NCI-H460 (cell line): ENCODE results near the gene TIMM21. TPM values are rescaled to one million over a fixed set of nuclear protein-coding genes. Genes with fewer than 3 reads are reported as not detected.

Source experiments
- DNase-seq: peaks from one replicate; pipeline ENCODE4 v3.0.0-alpha.2; 2016; ENCODE audit warnings: low read depth; ENCODE audit errors: extremely low read depth
- total RNA-seq: library from RNA; depleted of rRNA; stranded (reverse); fragments of >200 nt; shearing (Covaris generic); gene quantifications from 2 replicates; pipeline ENCODE4 v1.2.3, GENCODE V29; 2014

Gene TIMM21
- total RNA-seq, 1 experiment from 2014 or later: 43.5 TPM

DNA sequence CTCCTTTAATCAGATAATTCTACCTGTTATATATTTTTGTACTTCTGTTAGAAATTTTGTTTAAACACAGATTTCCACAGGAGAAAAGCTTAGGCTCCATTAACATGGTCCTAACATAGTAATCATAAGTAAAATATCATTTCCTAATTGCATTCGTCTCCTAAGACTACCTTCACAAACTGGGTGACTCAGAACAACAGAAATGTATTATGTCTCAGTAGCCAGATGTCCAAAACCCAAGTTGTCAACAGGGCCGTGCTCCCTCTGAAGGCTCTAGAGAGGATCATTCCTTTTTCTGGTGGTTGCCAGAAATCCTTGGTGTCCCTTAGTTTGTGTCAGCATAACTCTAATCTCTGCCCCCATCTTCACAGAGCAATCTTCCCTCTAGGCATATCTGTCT lies 6.1 kb upstream of the TIMM21 start:
- no peak for DNase-seq

DNA sequence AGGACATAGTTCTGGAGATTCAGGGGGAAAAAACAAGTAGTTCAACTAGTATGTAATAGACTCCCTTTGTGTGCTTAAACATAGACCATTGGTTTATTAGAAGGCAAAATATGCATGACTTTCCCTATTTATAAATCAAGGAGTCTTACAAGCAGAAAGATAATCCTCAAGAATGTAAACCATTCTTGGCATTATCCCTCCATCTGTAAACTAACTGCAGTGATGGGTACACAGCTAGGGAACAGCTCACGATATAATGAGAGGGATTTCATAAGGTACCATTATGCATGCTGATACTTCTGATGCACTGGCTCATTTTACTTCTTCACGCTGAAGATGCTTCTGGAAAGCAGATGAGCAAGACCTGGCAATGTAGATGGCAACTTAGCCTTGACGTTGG lies 1.6 kb upstream of the TIMM21 start:
- DNase-seq: no peak

DNA sequence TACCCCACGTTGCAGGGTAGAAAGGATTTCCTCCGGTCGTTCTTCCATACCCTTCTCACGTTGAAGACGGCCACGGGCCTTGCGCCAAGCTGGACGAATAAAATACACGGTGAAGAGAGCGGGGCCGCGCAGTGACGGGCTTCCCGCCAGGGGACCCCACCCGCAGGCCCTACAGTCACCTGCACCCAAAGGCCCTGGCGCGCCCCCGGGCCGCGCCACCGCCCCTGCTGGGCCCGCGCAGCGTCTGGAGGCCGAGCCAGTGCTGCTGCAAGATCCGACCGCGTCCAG lies 888 bp upstream of the TIMM21 start:
- no peak for DNase-seq

DNA sequence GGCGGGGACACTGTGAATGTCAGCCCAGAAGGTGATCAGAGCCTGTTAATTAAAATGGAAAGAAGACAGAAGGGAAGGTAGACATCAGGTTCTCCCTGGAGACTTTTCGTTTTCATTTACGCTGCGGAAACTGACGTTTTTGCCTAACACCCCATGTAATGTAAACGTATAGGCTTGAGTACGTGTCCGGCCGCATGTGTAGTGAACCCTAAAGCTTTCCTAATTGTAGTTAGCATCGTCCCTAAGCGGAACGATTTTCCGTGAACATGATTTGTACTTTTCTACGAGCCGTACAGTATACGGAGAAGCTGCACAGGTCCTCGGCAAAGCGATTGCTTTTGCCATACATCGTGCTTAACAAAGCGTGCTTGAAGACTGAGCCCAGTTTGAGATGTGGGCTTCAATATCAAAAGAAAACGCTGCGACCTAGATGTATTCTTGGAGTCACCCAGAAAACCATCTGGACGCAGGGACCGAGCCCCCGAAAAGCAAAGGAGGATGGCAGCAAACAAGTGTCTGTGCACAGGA lies 284 bp downstream of the TIMM21 start:
- DNase-seq: no peak

DNA sequence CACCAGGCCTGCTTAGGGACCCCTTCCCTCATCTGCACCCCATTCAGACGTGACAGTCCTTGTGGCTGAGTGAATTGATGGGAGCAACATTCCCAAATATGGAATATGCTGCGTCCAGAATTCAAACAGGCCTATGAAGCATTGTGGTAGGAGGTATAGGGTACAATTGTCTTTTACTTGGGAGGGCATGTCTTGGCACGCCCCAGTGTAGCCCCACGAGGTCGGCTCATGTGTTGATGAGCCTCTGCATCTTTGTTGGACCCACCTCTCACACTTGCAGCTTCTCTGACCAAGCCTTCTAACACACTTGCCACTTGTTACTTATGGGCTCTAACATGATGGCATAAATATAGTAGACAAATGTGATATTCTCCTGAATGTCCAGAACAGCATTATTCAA lies 1.6 kb downstream of the TIMM21 start:
- DNase-seq: no peak

DNA sequence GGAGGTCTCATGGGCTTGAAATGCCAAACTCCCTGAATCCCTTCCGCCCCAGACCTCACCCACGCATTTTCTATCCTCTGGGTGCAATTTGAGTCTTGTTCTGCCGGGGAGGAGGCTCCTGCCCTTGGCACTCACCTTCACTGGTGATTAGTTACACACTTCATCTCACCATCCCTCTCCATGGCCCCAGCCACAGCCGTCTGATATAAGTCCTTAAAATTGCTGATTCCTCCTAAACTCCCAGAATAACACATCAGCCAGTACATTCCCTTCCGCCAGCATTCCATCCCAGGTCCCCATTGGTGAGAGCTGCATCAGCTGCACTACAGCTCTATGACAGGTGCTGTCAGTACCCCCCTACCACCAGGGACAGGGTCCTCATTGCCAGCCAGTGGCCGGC lies 3.9 kb downstream of the TIMM21 start:
- no peak for DNase-seq

DNA sequence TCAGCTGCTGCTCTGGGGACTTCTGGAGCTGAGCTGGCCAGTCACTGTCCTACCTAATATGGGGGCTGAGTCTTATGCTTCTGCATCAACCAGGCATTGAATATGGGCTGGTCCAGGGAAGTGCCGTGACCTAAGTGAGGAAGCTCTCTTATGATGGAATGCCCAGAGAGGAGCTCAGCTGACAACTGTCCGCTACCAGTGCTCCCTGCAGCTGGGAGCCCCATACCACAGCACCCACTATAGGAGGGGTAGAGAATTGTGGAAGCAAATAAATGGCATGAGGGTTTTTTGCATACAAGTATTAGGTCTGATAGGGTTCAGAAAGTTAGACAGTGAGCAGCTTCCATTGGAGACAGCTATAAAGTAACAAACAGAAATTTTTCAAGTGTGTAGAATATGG lies 4.5 kb downstream of the TIMM21 start:
- DNase-seq: no peak

DNA sequence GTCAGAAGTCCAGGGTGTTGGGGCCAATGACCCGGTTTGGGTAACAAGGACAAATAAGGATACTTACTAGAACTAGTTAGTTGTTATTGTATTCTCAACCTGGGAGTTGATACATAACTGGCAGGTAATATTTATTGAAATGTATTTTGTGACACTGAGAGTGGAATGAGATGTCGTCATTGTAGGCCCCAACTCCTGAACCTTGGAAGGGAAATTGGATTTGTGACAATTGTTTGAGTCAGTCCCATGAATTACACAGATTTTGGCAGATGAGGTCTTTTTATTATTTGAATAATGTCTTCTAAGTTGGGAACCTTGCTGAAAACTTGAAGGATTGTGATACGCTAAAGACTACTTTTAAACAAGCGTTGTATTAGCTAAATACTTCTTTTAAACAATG lies 5.1 kb downstream of the TIMM21 start:
- no peak for DNase-seq

DNA sequence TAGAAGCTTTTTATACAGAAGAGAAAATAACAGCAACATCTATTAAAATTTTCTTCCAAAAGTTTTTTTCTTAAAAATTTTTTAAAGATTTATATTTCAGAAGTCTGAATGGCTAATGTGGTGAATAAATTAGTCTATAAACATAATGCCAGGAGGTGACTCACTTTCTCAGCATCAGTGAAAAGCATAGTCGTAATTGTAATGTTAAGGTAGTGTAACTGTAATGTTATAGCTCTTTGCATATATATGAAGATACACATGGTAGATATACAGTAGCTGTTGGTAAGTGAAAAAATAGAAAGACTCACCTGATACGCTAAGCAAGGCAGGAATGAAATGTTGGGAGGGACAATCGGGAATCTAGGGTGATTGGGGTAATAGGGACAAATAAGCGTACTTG lies 5.5 kb downstream of the TIMM21 start:
- no peak for DNase-seq

DNA sequence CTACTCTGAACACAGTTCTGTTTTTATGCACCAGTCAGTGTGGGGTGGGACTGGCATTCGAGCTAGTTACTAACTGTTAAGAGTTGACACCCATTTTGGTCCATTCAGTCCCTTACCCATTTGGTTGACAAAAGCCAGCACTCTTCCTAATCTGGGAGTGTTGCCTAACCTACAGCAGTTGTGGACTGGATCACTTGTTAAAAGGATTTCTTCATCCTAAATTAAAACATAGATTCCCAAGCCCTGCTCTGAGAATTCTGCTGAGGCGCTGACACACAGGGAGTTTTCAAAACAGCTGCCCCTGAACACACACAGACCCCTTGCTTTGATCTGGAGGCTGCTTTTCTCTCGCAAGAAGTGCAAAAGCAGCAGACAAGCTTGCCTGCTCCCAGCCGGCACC lies 6.4 kb downstream of the TIMM21 start:
- DNase-seq: no peak

DNA sequence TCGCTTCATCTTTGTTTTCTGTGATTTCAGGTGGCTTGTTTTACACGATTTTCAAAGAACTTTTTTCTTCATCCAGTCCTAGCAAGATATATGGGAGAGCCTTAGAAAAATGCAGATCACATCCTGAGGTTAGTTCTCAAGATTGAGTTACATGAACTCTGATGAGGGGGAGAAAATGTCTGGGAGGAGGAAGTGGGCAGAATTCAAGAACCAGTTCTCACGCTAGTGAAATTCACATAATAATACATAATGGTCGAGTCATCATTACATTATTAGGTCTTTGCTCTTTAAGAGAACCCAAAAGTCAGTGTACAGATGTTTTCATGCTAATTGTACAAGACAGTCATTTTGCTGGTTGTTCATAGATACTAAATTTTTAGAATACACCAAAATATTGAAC lies 7.0 kb downstream of the TIMM21 start:
- DNase-seq: no peak

DNA sequence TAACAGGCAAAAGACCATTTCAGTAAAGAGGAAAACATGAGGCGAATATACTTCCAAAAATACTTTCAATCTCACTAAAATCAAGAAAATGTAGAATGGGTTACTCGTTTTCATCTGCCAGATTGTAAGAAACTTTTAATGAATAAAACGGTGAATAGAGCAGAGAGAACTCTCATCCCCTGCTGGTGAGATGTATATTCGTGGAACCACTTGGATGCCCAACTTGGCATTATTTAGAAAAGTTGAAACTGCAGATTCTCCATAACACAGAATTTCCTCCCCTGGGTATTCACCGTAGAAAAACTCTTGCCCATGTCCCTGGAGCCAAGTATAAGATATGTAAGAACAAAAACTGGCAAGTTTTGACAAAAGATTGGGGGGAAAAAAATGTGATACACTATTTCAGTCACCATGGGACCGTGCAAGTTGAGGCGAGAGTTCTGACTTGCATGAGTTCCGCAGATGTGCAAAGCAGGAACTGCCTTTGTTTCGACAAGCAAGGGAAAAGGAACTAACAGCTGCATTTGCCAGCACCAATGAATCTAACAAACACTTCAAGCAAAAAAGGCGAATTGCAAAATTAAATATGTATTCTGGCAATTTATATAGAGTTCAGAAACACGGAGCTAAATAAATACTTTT lies 14.8 kb downstream of the TIMM21 start:
- no peak for DNase-seq

DNA sequence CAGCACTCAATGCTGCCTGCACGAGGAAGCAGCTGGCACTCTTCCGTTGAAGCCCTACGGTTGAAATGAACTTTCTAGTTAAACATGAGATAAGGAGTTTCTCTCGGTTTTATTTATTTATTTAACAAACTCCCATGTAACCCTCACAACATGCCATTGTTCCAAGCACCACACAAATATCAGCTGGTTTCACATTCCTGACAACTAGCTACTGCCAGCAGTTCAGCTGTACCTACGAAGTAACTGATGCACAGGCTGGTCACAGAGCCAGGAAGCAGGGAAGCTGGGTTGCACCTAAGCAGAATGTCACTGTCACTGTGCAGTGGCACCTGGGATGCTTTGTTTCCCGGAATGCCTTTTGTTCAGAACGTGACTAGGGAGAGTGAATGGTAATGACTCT lies 18.1 kb downstream of the TIMM21 start:
- no peak for DNase-seq

DNA sequence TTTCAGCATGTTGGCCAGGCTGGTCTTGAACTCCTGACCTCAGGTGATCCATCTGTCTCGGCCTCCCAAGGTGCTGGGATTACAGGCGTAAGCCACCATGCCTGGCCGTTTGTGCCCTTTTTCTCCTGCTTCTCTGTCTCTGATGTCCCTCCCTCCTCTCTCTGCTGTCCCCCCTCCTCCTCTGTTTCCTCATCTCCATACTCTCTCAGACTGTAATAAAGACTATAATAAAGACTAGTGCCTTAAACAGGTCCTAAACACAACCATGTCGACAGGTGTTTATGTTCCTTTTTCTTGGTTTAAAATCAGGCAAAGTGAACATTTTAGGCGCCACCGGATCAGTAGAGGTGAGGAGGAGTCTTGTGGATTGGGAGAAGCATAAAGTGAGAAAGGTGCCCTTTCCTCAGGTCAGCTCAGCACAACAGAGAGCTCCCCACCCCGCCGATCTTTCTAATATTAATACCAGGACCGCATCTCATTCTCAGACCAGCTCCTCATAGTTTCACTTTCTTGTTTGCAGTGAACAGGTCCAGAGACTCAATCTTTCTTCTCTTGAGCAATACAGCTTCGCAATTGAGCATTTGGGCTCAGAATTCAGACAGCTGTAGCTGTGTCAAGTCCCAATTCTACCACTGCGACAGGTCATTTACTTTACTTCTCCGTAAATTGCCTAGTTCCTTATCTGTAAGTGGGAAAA lies 23.7 kb downstream of the TIMM21 start:
- no peak for DNase-seq

DNA sequence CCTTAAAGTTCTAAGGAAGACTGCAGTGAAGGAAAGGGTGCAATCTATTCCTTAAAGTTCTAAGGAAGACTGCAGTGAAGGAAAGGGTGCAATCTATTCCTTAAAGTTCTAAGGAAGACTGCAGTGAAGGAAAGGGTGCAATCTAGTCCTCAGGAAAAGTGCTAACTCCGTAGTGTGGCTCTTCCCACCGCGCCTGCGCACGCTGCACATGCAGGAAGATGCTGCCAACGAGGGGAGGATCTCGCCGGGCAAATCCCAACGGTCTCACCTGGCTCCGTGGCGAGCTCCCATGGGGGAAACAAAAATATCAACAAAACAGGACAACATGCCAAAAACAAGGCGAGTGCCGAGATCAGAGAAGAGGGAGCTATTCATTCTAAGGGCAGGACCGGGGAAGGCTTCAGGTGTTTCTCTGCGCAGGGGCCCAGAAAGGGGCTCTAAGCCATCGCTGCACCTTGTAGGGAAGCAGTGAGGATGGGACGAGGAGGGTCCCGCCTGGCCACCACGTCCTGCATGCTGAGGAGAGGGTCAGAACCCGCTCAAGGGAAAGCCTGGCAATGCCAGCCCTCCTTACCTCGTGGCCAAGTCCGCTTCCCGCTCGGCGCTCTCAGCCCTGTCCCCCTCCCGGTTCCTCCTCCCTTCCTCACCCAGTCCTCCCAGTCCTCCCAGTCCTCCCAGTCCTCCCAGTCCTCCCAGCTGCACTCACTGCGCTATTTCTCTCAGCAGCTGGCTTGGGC lies 24.5 kb downstream of the TIMM21 start:
- DNase-seq: no peak

DNA sequence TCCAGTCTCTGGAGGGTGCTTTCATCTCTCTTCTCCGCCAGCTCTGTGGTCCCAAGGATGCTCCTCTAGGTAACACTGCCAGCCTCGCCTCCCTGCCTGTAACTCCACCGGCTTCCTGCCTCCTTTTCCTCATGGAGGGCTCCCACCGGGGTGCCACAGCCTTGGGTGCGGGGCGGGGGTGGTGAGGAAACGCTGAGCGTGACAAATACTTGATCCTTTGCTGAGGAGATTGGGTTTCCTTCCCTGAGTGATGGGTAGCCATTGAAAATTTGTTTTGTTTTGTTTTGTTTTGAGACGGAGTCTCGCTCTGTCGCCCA lies 25.1 kb downstream of the TIMM21 start:
- no peak for DNase-seq

DNA sequence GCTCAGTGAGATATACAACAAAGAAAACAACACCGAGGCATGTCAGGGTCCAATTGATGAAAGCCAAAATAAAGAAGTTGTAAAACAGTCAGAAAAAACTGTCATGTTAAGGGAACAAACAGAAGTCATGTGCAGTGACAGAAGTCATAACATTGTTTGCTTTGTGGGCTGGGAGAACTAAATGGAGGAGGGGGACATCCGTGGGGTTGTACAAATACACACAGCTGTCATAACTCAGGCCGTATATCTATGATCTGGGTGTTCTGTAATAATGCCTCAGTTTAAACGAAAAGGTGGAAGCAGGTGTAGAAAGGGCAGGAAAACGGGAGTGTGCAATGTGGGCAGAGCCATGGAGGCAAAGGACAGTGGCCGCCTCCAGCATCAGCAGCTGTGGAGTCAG lies 27.3 kb downstream of the TIMM21 start:
- no peak for DNase-seq

DNA sequence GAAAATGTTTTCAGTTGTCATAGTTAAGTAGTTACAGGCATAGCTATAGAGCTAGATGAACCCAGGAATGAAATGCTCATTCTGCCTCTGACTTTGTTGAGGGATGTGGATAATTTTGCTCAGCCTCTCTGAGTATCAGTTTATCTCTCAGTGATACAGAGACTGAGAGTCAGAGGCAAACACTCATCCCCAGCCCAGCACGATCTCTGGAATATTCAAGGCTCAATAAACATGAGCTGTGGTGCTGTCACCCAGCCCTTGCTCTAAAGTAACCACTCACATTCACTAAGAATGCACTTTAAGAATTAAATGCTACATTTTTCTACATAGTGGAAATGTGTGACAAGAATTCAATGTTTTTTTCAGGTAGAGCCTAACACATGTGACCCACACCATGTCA lies 30.6 kb downstream of the TIMM21 start:
- DNase-seq: no peak

DNA sequence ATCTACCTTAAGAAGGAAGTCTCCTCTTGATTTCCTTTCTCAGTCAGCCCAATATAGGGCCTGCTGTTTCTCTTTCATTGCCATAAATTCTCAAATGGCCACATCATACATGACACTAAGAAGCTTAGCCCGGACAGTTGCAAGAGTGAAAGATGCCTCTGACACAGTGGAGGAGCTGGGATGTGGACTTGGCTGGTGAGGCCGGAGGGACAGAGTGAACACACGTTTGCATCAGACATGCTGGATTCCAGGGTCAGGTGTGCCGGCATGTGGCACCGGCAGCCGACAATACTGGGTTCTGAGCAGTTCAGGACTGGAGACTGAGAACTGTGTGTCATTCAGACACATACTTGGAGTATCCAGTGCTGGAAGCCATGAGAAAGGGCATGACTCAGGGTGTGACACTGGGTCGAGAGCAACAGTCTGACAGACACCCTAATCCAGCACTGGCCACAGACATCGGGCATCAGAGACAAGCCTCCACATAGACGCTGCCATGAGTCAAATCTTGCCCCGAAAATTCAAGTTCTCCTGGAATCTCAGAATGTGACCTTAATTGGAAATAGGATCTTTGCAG lies 31.4 kb downstream of the TIMM21 start:
- no peak for DNase-seq

DNA sequence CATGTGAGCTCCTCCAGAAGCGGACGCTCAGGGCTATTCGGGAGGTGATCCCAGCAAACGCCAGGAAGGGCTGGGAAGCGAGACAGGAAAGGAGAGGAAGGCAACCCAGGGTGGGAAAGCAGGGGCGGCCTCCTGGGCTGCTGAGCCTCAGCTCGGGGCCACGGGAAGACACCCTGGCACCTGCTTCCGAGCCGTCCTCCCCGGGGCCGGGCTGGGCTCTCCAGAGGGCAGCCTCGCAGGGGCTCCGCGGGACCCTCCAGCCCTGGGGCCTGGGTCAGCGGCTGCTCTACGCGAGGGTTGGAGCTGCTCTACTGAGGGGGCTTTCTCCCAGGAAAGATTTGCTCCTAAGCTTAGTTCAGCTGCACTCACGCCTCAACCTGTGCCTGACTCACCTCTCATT lies 34.0 kb downstream of the TIMM21 start:
- DNase-seq: no peak

DNA sequence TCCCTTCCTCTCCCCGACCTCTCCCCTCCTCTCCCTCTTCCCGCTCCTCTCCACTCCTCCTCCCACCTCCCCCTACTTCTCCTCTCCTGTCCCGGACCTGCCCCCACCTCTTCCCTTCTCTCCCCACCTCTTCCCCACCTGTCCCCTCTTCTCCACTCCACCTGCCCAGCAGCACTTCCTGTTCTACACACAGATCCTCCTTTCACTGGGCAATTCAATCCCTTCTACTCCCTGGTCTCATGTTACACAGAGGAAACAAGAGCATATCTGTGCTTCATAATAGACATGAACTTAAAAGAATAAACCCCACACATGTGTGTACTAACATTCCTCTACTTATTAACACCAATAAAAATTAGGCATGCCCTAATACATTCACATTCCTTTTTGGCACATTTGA lies 34.8 kb downstream of the TIMM21 start:
- DNase-seq: no peak

DNA sequence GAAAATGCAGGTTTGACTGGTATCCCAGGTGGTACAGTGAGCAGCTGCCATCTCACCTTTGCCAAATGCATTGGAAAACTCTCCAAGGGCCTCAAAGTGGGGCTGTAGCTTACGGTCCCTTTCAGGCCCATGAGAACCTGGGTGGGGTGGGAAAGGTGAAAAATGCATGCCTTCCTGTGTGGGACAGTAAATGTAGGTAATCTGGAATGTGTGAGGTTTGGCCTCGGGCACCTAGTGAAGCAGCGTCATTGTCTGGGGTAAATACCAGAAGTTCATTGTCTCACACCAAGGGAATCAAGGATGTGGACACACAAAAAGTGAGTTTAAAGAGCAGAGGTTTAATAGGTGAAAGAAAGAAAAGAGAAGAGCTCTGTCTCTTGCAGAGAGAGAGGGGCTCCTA lies 36.6 kb downstream of the TIMM21 start:
- DNase-seq: no peak
